Cardiac fibroblast (primary cell): ENCODE results near the gene PCSK7.

Experiments
- DNase-seq, 2 donors: peaks; one replicate each; pipeline versions ENCODE4 v3.0.0 to v3.0.0-alpha.2; 2010; ENCODE audit warnings: low read depth in 2 of 2
- H3K4me3 ChIP-seq, 2 donors: replicated peaks in 1 of 2; 1 replicate in 1 of 2; 2 replicates in 1 of 2; pipeline ENCODE4 v1.5.1; 2011; ENCODE audit warnings: low read depth in 2 of 2, low read length in 2 of 2, mild to moderate bottlenecking in 2 of 2, moderate library complexity in 1 of 2
- TF ChIP-seq, protein P1 (sequence below): IDR thresholded peaks from one replicate; pipeline ENCODE4 v1.5.1; 2011; ENCODE audit warnings: low read depth, mild to moderate bottlenecking, low read length, inconsistent platforms

The PCSK7 gene

DNA sequence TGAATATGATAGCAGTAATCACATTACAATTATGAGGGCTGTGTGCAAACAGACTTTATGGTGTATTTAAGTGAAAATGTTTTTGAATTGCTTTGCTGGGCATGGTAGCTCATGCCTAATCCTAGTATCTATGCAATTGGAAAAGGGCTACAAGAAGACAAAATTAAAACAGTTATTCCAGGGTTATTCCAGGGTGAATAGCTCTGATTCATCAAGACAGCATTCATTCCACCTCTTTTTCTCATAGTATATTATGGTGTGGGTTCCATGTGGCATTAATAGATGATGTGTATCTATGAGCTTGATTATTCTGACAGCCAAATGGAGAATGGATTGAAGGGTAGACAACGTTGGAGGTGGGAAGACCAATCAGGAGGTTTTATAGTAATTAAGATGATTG is 65.4 kb downstream of the PCSK7 start:
- DNase-seq, result no peak
- TF ChIP-seq, protein P1, sequence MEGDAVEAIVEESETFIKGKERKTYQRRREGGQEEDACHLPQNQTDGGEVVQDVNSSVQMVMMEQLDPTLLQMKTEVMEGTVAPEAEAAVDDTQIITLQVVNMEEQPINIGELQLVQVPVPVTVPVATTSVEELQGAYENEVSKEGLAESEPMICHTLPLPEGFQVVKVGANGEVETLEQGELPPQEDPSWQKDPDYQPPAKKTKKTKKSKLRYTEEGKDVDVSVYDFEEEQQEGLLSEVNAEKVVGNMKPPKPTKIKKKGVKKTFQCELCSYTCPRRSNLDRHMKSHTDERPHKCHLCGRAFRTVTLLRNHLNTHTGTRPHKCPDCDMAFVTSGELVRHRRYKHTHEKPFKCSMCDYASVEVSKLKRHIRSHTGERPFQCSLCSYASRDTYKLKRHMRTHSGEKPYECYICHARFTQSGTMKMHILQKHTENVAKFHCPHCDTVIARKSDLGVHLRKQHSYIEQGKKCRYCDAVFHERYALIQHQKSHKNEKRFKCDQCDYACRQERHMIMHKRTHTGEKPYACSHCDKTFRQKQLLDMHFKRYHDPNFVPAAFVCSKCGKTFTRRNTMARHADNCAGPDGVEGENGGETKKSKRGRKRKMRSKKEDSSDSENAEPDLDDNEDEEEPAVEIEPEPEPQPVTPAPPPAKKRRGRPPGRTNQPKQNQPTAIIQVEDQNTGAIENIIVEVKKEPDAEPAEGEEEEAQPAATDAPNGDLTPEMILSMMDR, result no peak
- no peak overlapping the region for H3K4me3 ChIP-seq

- DNase-seq, result peak in 1 of 2 donors; percentile 51
- TF ChIP-seq, protein P1, result no peak
- no peak overlapping the region for H3K4me3 ChIP-seq
Measured at GRCh38 chr11:117160826-117161225, 71.0 kb downstream of the PCSK7 start.

DNA sequence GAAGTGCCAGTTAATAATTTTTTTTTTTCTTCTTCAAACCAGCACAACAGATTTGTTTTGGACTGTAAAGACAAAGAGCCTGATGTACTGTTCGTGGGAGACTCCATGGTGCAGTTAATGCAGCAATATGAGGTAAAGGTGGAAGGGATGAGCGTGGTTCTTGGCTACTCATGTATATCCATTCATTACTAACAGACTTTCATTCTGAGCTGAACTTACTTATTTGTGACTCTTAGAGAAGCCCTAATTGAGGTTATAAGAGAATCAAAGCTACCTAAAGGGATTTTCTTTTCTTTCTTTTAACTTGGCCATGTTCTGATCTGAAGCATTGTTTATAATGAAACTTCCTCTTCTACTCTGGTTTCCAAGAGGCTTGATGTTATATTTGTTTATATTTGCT is 72.0 kb downstream of the PCSK7 start:
- no peak overlapping the region for H3K4me3 ChIP-seq
- TF ChIP-seq, protein P1, result no peak
- DNase-seq, result no peak

- no peak for DNase-seq
- TF ChIP-seq, protein P1, result no peak
- H3K4me3 ChIP-seq, result no peak overlapping the region
Measured at GRCh38 chr11:117157507-117157906, 74.4 kb downstream of the PCSK7 start.

DNA sequence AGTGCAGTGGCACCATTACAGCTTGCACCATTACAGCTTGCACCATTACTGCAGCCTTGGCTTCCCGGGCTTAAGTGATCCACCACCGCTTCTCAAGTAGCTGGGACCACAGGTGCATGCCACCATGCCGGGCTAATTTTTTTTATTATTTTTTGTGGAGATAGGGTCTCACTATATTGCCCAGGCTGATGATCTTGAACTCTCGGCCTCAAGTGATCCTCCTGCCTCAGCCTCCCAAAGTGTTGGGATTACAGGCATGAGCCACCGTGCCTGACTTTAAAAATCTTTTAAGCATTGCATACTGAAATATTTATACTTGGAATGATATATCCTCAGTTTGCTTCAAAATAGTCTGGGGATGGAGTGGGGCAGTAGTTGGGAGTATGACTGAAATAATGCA is 77.4 kb downstream of the PCSK7 start:
- H3K4me3 ChIP-seq, result no peak overlapping the region

More for the DNA sequence above, 77.4 kb downstream of the PCSK7 start:
- TF ChIP-seq, protein P1, result no peak
- no peak for DNase-seq
